GM18499 (cell line): ENCODE data around the gene ADISSP.

ENCODE experiments used
- ATAC-seq: cut with Tn5 transposase; IDR thresholded peaks from one replicate; pipeline ENCODE4 v1.9.1; 2021; ENCODE audit warnings: moderate number of reproducible peaks; ENCODE audit not compliant: insufficient read depth, unreplicated experiment

Gene ADISSP

GRCh38 chr20:3767427-3768341 lies at the start of gene ADISSP:
Gene ADISSP (minus strand): TSS chr20:3767753. CDS start chr20:3760100, 7,653 bp downstream.
- ATAC-seq, result peak; percentile 84

GRCh38 chr20:3815703-3816315 lies 48.3 kb upstream of the ADISSP start:
- no peak for ATAC-seq

DNA sequence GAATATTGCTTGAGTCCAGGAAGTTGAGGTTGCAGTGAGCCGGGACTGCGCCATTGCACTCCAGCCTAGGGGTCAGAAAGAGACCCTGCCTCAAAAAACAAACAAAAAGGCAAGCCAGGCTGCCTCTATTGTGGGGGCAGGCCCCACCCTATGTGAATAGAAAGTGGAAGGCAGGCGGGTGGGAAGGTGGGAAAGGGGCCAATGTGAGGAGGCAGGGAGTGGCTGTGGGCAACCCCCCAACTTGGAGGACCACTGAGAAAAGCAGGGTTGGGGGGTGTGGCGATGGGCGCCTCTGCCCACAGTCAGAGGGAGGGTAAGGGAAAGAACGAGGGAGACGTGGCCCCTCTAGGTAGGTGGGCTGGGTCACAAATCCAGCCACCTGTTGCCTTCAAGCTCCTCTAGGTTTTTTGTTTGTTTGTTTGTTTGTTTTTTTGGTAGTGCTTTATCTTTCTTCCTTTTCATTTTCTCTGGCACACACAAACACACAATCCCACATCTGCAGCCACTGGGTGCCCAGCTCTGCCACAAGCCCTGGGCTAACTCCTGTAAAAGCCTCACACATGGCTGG lies 47.5 kb upstream of the ADISSP start:
- no peak for ATAC-seq

GRCh38 chr20:3813848-3814581 lies 46.5 kb upstream of the ADISSP start:
- ATAC-seq, result no peak

- ATAC-seq, result no peak
These were observed 45.7 kb upstream of the ADISSP start for GRCh38 chr20:3812975-3813847.

- no peak for ATAC-seq
These were observed 44.7 kb upstream of the ADISSP start for GRCh38 chr20:3812259-3812681.

GRCh38 chr20:3811467-3812258 lies 44.1 kb upstream of the ADISSP start:
- ATAC-seq, result no peak

- ATAC-seq, result no peak
These were observed 41.0 kb upstream of the ADISSP start for GRCh38 chr20:3808544-3808943.

- ATAC-seq, result no peak
These were observed 37.2 kb upstream of the ADISSP start for GRCh38 chr20:3804781-3805180.

DNA sequence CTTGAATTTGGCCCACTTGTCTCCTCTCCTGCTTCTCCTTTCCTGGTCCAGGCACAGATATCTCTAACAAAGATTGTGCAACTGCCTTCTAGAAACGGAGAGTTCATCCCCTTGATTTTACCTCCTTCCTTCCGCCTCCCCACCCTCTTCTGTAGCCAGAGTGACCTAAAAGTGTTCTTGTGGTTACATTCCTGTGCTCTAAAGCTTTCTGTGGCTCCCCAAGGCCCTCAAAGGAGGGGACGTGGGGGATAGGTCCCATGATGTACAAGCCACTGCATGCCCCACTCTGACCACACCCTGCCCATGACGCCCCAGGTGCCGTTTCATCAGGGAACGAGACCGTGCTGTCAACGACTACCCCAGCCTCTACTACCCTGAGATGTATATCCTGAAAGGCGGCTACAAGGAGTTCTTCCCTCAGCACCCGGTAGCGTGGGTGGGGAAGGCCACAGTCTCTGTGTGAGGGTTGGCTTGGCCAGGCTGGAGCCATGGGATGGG lies 36.8 kb upstream of the ADISSP start:
- ATAC-seq, result no peak

DNA sequence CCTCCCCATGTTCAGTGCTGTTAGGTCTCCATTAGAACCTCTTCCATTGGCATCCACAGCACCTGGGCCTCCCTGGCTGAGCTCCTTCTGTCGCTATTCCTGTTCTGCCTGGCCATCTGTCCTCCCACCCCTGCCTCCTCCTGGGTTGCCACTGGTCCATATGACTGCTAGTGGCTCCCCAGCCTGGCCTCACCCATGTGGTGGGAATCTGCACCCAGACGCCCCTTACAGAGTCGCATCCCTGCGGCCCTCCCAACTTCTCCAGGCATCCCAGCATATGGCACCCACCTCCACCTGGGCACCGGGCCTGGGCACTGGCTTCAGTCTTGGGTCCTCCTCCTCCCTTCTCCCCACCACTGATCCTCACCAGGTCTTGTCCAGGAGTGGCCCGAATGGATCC lies 36.3 kb upstream of the ADISSP start:
- no peak for ATAC-seq

- no peak for ATAC-seq
These were observed 35.7 kb upstream of the ADISSP start for GRCh38 chr20:3803289-3803688.

- ATAC-seq, result no peak
These were observed 35.1 kb upstream of the ADISSP start for GRCh38 chr20:3802524-3803239.

DNA sequence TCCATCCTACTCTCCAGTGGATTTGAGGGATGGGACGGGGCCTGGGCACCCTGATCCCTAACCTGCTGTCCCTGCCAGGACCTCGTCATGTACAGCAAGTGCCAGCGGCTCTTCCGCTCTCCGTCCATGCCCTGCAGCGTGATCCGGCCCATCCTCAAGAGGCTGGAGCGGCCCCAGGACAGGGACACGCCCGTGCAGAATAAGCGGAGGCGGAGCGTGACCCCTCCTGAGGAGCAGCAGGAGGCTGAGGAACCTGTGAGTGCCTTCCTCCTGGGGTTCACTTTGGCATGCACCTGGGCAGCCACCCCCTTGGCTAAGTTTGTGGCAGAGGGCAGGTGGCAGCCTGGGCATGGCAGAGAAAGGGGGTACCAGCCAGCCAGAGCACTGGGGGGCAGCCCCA lies 34.3 kb upstream of the ADISSP start:
- no peak for ATAC-seq

GRCh38 chr20:3801299-3801698 lies 33.7 kb upstream of the ADISSP start:
- no peak for ATAC-seq

DNA sequence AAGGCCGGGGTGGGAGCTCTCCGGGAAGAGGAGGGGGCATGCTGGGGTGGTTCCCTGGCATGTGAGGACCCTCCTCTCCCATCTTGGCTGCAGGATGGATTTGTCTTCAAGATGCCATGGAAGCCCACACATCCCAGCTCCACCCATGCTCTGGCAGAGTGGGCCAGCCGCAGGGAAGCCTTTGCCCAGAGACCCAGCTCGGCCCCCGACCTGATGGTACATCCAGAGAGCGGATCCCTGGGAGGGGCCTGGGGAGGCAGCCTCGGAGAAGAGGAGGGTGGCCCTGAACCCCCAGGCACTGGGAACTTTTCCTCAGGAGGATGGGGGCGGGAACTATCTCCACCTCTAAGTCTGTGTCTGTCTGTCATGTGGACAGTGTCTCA lies 33.3 kb upstream of the ADISSP start:
- no peak for ATAC-seq

- no peak for ATAC-seq
These were observed 32.8 kb upstream of the ADISSP start for GRCh38 chr20:3800256-3800877.

- ATAC-seq, result no peak
These were observed 31.3 kb upstream of the ADISSP start for GRCh38 chr20:3798908-3799248.
